ENCODE results near the gene PRR5L. TPM values are rescaled to one million over a fixed set of nuclear protein-coding genes. Genes with fewer than 3 reads are reported as not detected.

Gene PRR5L
- total RNA-seq, 2 experiments from 2014 or later, result 7.0 to 8.1 TPM

DNA sequence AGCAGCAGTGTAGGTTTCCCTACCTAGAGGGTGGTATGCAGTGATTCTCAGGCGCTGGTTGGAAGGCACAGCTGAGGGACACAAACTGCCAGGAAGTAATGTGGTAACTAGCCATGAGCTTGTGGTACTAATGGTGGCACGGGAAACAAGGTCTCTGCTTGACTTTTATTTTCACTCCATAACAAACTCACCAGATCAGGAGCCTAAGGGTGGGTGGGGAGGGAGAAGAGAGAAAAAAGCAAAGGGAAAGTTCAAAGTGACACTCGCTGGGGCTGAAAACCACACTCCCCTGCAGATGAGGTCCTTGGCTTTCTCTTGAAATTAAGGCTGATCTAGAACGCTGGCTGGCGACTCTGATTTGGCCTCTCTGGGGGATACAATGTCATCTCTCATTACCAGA is 192.0 kb downstream of the PRR5L start:
- POLR2A ChIA-PET, result interaction anchor here (0.6 to 1.4 kb wide), 3 partner anchors 9 to 106 kb away, joined by 3 to 4 read pairs (median 3); no protein-coding TSS in a partner anchor
- intact Hi-C loops (cut with micrococcal nuclease), result no loop called here
- H3K36me3 Mint-ChIP-seq (ENCODE audit: low read depth), result peaks cover 39% of the 10 kb centered on the region
- peaks cover under 1% of the 10 kb centered on the region for H3K9me3 Mint-ChIP-seq
- no peaks in the 10 kb centered on the region for H3K27me3 Mint-ChIP-seq
- ATAC-seq, result peak; percentile 42
- TF ChIP-seq, protein P1, sequence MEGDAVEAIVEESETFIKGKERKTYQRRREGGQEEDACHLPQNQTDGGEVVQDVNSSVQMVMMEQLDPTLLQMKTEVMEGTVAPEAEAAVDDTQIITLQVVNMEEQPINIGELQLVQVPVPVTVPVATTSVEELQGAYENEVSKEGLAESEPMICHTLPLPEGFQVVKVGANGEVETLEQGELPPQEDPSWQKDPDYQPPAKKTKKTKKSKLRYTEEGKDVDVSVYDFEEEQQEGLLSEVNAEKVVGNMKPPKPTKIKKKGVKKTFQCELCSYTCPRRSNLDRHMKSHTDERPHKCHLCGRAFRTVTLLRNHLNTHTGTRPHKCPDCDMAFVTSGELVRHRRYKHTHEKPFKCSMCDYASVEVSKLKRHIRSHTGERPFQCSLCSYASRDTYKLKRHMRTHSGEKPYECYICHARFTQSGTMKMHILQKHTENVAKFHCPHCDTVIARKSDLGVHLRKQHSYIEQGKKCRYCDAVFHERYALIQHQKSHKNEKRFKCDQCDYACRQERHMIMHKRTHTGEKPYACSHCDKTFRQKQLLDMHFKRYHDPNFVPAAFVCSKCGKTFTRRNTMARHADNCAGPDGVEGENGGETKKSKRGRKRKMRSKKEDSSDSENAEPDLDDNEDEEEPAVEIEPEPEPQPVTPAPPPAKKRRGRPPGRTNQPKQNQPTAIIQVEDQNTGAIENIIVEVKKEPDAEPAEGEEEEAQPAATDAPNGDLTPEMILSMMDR (IDR thresholded peaks at IDR 0.05), result no peak
- CTCF ChIA-PET, result interaction anchor here (2.0 to 9.7 kb wide), 4 partner anchors 9 to 196 kb away, joined by 6 to 163 read pairs (median 16); partner anchors contain the start of genes COMMD9, PRR5L and TRAF6
- no peak overlapping the region for H3K4me3 Mint-ChIP-seq
- H3K27ac Mint-ChIP-seq, result peak overlapping the region; percentile 68
- no peak for DNase-seq
- H3K4me1 Mint-ChIP-seq (ENCODE audit: low read depth), result peaks cover 24% of the 10 kb centered on the region

DNA sequence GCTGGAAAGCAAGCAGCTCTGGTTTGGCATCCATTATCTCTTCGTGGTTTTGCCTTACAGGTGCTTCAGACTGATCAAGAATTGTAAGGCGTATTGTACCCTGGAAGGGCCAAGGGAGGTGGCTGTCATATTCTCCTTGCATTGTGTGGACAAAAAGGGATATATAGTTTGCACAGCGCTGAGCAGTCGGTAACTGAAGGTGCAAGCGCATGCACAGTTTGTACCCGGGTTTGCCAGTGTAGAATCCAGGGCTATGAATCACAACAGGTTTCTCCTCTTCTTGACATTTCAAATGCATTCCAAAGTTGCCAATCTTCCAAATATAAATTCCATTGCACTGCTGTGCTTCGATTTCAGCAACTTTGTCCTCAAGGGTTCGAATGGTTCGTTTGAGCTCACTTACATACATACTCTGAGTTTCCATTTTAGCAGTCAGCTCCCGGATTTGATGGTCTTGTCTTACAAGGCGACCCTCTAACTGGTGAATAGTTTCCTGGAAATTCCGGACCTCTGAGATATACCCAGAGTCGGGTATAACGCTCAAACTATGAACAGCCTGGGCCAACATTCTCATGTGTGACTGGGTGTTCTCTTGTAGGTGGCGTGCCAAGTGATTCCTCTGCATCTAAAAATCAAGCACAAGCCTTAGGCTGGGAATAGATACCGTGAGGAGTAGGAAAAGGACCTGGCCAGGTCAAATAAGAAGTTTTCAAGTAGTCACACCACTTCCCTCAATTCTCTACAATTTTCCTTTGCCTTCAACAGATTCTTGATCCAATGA is 194.1 kb downstream of the PRR5L start:
- Mint-ChIP-seq H3K36me3 (ENCODE audit: low read depth) (peaks cover 26% of the 10 kb centered on the region), H3K4me1 (ENCODE audit: low read depth) (peaks cover 21% of the 10 kb centered on the region), H3K27ac (no peak overlapping the region), H3K9me3 (no peaks in the 10 kb centered on the region), H3K27me3 (no peaks in the 10 kb centered on the region), H3K4me3 (no peak overlapping the region)
- no peak for DNase-seq
- POLR2A ChIA-PET, result no interaction called here
- intact Hi-C loops (cut with micrococcal nuclease), result no loop called here
- CTCF ChIA-PET, result interaction anchor here (0.9 to 9.7 kb wide), 3 partner anchors 11 to 198 kb away, joined by 3 to 163 read pairs (median 80); partner anchors contain the start of genes COMMD9 and PRR5L
- ATAC-seq, result no peak
- TF ChIP-seq, protein P1 (IDR thresholded peaks at IDR 0.05), result no peak

DNA sequence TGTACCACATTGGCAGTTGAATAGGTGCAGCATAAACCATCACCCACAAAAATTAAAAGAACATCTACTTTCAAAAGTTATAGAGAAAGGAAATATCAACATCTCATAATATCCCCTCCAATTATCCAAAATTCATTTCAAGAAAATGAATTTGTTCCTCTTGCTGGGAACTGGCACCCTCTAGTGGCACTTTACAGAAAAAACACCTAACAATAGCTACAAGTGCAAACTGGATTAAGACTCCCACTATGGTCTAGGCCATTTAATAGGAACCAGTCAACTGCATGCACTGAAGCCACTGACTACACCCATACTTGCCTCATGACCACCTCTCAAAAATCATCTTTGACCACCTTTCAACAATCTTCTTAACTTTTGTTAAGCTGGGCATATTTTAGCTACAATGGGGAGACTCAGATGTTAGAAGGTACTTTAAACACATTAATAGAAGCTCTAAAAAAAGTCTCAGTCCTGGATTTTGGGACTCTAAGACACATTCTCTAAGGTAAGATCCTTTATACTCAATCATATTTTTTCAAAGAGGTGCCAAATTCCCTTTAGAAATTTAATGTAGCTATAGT is 196.7 kb downstream of the PRR5L start:
- TF ChIP-seq, protein P1 (IDR thresholded peaks at IDR 0.05), result peak; percentile 86
- H3K9me3 Mint-ChIP-seq, result no peaks in the 10 kb centered on the region
- DNase-seq (peak; percentile 45), ATAC-seq (peak; percentile 74)
- ChIA-PET POLR2A (interaction anchor here (1.1 kb wide), 1 partner anchor 201 kb away, joined by 4 read pairs; no protein-coding TSS in a partner anchor), CTCF (interaction anchor here (0.7 to 9.7 kb wide), 55 partner anchors 11 to 910 kb away, joined by 3 to 163 read pairs (median 6); partner anchors contain the start of genes COMMD9, PRR5L and TRAF6)
- intact Hi-C loops (cut with micrococcal nuclease), result loop anchor here (2.0 kb wide), 1 partner anchor 200 kb away; no protein-coding TSS in a partner anchor
- no peak overlapping the region for H3K4me3 Mint-ChIP-seq
- peaks cover 13% of the 10 kb centered on the region for H3K4me1 Mint-ChIP-seq (ENCODE audit: low read depth)
- no peaks in the 10 kb centered on the region for H3K27me3 Mint-ChIP-seq
- H3K27ac Mint-ChIP-seq, result no peak overlapping the region
- H3K36me3 Mint-ChIP-seq (ENCODE audit: low read depth), result peaks cover 26% of the 10 kb centered on the region

DNA sequence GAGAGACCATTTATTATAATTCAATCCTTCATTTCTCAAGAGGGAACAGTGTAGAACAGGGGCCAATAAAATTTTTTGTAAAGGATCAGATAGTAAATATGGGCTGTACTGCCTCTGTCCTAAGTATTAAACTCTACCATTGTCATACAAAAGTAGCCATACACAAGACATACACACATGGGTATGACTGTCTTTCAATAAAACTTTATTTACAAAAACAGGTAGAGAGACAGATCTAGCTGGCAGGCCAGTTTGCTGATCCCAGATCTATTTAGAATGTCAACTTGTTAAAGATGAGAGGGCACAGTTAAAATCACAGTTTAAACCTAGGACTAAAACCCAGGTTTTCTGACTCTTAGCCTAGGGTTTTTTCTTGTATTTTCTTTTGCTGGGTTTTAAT is 197.2 kb downstream of the PRR5L start:
- intact Hi-C loops (cut with micrococcal nuclease), result loop anchor here (2.0 kb wide), 1 partner anchor 201 kb away; no protein-coding TSS in a partner anchor
- DNase-seq (no peak), ATAC-seq (no peak)
- no peak overlapping the region for H3K4me3 Mint-ChIP-seq
- TF ChIP-seq, protein P1 (IDR thresholded peaks at IDR 0.05), result no peak
- no peak overlapping the region for H3K27ac Mint-ChIP-seq
- H3K9me3 Mint-ChIP-seq, result no peaks in the 10 kb centered on the region
- peaks cover 27% of the 10 kb centered on the region for H3K36me3 Mint-ChIP-seq (ENCODE audit: low read depth)
- H3K4me1 Mint-ChIP-seq (ENCODE audit: low read depth), result peaks cover 8% of the 10 kb centered on the region
- CTCF ChIA-PET, result interaction anchor here (0.7 to 9.7 kb wide), 55 partner anchors 10 to 911 kb away, joined by 3 to 163 read pairs (median 6); partner anchors contain the start of genes COMMD9, PRR5L and TRAF6
- POLR2A ChIA-PET, result interaction anchor here (1.1 kb wide), 1 partner anchor 201 kb away, joined by 4 read pairs; no protein-coding TSS in a partner anchor
- H3K27me3 Mint-ChIP-seq, result no peaks in the 10 kb centered on the region

All from activated CD8-positive, alpha-beta T cell treated with anti-CD3 and anti-CD28 coated beads for 36 hours (primary cell).